Breast epithelium (tissue), 3 donors: ENCODE measurements around the gene LDLR.

ENCODE experiments used
- CTCF ChIP-seq, 3 donors: fragments of 450-650 bp; IDR thresholded peaks; one replicate each; pipeline ENCODE4 v1.5.1; 2016 to 2017; ENCODE audit warnings: antibody characterized with exemption in 3 of 3, mild to moderate bottlenecking in 3 of 3, moderate library complexity in 3 of 3
- POLR2A ChIP-seq: fragments of 450-650 bp; IDR thresholded peaks from one replicate; pipeline ENCODE4 v1.6.1; 2016; ENCODE audit warnings: antibody characterized with exemption, mild to moderate bottlenecking, moderate library complexity
- POLR2AphosphoS5 ChIP-seq, 3 donors: sonication (generic); formaldehyde crosslinking; IDR thresholded peaks; one replicate each; pipeline ENCODE4 v1.6.1; 2017; ENCODE audit warnings: antibody characterized with exemption in 3 of 3

GRCh38 chr19:11050323-11051114, 38.7 kb upstream of the LDLR start:
- TF ChIP-seq CTCF (IDR thresholded peaks at IDR 0.05) (no peak), POLR2AphosphoS5 (IDR thresholded peaks at IDR 0.05) (no peak), POLR2A (no peak)
